NCI-H2196 treated with DMSO at 0.1 percent for 48 hours (cell line): ENCODE data around the gene FAM50A.
"Not testable (repeated sequence)": the region's sequence is repeated elsewhere in the genome, so short reads cannot be mapped to it uniquely, and the experiment has no call there.

ENCODE experiments used
- DNase-seq: peaks from one replicate; lab custom pipeline; 2025; ENCODE audit not compliant: unreplicated experiment; lab: John Stamatoyannopoulos, UW

The FAM50A gene

GRCh38 chrX:154482786-154483185 is 38.8 kb downstream of the FAM50A start:
- no peak for DNase-seq

GRCh38 chrX:154483325-154483724 is 39.4 kb downstream of the FAM50A start:
- DNase-seq, result no peak

GRCh38 chrX:154484255-154485149 is 40.6 kb downstream of the FAM50A start:
- no peak for DNase-seq

GRCh38 chrX:154485150-154486051 is 41.5 kb downstream of the FAM50A start:
- no peak for DNase-seq

- DNase-seq, result no peak
Measured at GRCh38 chrX:154486052-154486395, 42.1 kb downstream of the FAM50A start.

GRCh38 chrX:154486396-154487207 is 42.7 kb downstream of the FAM50A start, which contains the start of gene UBL4A:
Gene UBL4A (minus strand): TSS chrX:154486615. CDS start chrX:154486584, 31 bp downstream.
- peak; percentile 18 for DNase-seq

- no peak for DNase-seq
Measured at GRCh38 chrX:154487518-154488290, 43.8 kb downstream of the FAM50A start.

GRCh38 chrX:154488336-154489075 is 44.6 kb downstream of the FAM50A start:
- no peak for DNase-seq

GRCh38 chrX:154489182-154489581 is 45.2 kb downstream of the FAM50A start:
- no peak for DNase-seq

- DNase-seq, result no peak
Measured at GRCh38 chrX:154490021-154490413, 46.1 kb downstream of the FAM50A start.

- peak; percentile 60 for DNase-seq
Measured at GRCh38 chrX:154490414-154491083, 46.6 kb downstream of the FAM50A start, which contains the start of gene SLC10A3. Gene SLC10A3 (minus strand): TSS chrX:154490629. CDS start chrX:154488940, 1,689 bp downstream.

GRCh38 chrX:154494715-154495114 is 50.8 kb downstream of the FAM50A start:
- DNase-seq, result no peak

- no peak for DNase-seq
Measured at GRCh38 chrX:154495472-154495922, 51.6 kb downstream of the FAM50A start.

- not testable (repeated sequence) for DNase-seq
Measured at GRCh38 chrX:154496591-154497137, 52.7 kb downstream of the FAM50A start.
